Esophagus squamous epithelium (tissue), 5 donors: ENCODE results near the gene CUL3. TPM values are rescaled to one million over a fixed set of nuclear protein-coding genes. Genes with fewer than 3 reads are reported as not detected.

Source experiments
- DNase-seq: peaks from one replicate; lab custom pipeline; 2025; lab: John Stamatoyannopoulos, UW
- H3K27ac ChIP-seq, 4 donors: fragments of 200-600 bp; sonication (generic); one replicate each; pipeline ENCODE4 v1.5.1; 2016 to 2019; ENCODE audit warnings: mild to moderate bottlenecking in 1 of 4
- H3K27me3 ChIP-seq, 4 donors: fragments of 200-600 bp; sonication (generic); 1 replicate in 3 of 4; 2 replicates in 1 of 4; pipeline versions ENCODE4 v1.5.1 to v1.6.0; 2017 to 2021; ENCODE audit warnings: antibody characterized with exemption in 1 of 4
- H3K36me3 ChIP-seq, 3 donors: fragments of 200-600 bp; sonication (generic); one replicate each; pipeline ENCODE4 v1.5.1; 2016 to 2019
- H3K4me1 ChIP-seq, 3 donors: fragments of 200-600 bp; sonication (generic); one replicate each; pipeline ENCODE4 v1.5.1; 2017 to 2019
- H3K4me3 ChIP-seq, 4 donors: fragments of 200-600 bp; sonication (generic); 1 replicate in 3 of 4; 2 replicates in 1 of 4; pipeline ENCODE4 v1.5.1; 2016 to 2019; ENCODE audit warnings: mild to moderate bottlenecking in 2 of 4, moderate library complexity in 1 of 4
- H3K9me3 ChIP-seq, 3 donors: fragments of 200-600 bp; sonication (generic); one replicate each; pipeline ENCODE4 v1.5.1; 2016 to 2019
- POLR2A ChIP-seq, 4 donors: fragments of 450-650 bp; IDR thresholded peaks; one replicate each; pipeline ENCODE4 v1.6.1; 2017; ENCODE audit warnings: antibody characterized with exemption in 4 of 4, mild to moderate bottlenecking in 4 of 4, moderate library complexity in 3 of 4
- WGBS, 2 donors: methylation state at CpG; one replicate each; pipeline ENCODE4 v1.1.5; 2018; 5-methylcytosine and 5-hydroxymethylcytosine counted together
- intact Hi-C: fragments of 100-400 bp; cut with DNase I; formaldehyde crosslinking; loops from one replicate; pipeline ENCODE4 v1.15.0; 2022
- total RNA-seq, 4 donors: library from RNA; depleted of rRNA; stranded (reverse); fragments of >200 nt; gene quantifications; one replicate each; pipeline ENCODE4 v1.1.0, GENCODE V29; 2016
- TF ChIP-seq, protein P1 (sequence below), 6 experiments: fragments of 450-650 bp in 4 of 6; fragments of 200-600 bp in 2 of 6; sonication (generic) in 2 of 6; IDR thresholded peaks; one replicate each; pipeline ENCODE4 v1.5.1; 2016 to 2019; ENCODE audit warnings: antibody characterized with exemption in 6 of 6, mild to moderate bottlenecking in 4 of 6, moderate library complexity in 4 of 6
- donor health status: DM: yes; HTN: yes; CAD: no.

CUL3 gene
- total RNA-seq, 4 donors from 2014 or later: 59.7 to 91.4 (median 85.2) TPM

DNA sequence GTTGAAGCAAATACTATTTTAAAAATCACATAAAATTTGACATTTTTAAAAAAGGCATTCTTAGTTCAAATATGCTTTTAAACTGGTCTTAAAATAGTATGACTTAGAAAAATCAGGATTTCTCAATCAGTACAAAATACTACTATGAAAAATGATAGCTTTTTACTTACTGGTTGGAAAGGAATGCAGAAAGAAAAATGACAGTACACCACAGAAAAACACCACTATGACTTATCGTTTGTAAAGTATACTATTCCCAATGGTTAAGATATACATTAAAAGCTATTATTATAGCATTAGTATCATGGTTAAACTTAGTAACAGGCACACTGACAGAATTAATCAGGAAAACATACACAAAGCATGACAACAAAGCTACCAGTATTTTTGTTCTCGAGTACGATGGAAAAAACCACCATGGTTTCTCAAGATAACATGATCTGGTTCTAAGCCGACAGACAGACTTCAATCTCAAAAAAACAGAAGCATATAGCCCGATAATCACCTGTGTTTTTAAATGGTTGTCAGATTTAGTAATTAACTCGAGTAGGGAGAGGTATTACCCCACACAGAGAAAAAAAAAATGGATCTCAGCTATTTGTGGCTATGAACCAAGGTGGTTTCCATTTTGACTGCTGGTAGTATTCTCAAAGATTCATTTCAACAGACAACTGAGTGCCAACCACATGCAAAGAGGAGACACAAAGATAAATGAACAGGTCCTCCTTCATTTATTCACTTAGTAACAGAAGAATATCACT is 39.1 kb downstream of the CUL3 start:
- Histone ChIP-seq H3K4me1 (peaks cover 0 to 29% (median 4%) of the 10 kb centered on the region in 3 donors), H3K27ac (no peak overlapping the region), H3K27me3 (no peaks in the 10 kb centered on the region), H3K4me3 (no peak overlapping the region), H3K36me3 (peaks cover 0 to 34% (median 0%) of the 10 kb centered on the region in 3 donors), H3K9me3 (no peaks in the 10 kb centered on the region)
- TF ChIP-seq POLR2A (IDR thresholded peaks at IDR 0.05): no peak
- TF ChIP-seq, protein P1, sequence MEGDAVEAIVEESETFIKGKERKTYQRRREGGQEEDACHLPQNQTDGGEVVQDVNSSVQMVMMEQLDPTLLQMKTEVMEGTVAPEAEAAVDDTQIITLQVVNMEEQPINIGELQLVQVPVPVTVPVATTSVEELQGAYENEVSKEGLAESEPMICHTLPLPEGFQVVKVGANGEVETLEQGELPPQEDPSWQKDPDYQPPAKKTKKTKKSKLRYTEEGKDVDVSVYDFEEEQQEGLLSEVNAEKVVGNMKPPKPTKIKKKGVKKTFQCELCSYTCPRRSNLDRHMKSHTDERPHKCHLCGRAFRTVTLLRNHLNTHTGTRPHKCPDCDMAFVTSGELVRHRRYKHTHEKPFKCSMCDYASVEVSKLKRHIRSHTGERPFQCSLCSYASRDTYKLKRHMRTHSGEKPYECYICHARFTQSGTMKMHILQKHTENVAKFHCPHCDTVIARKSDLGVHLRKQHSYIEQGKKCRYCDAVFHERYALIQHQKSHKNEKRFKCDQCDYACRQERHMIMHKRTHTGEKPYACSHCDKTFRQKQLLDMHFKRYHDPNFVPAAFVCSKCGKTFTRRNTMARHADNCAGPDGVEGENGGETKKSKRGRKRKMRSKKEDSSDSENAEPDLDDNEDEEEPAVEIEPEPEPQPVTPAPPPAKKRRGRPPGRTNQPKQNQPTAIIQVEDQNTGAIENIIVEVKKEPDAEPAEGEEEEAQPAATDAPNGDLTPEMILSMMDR (IDR thresholded peaks at IDR 0.05): no peak
- WGBS, 2 donors: 67 to 76% methylated on average over 6 of the region's 6 CpGs
- intact Hi-C loops: no loop called here
- DNase-seq: no peak

DNA sequence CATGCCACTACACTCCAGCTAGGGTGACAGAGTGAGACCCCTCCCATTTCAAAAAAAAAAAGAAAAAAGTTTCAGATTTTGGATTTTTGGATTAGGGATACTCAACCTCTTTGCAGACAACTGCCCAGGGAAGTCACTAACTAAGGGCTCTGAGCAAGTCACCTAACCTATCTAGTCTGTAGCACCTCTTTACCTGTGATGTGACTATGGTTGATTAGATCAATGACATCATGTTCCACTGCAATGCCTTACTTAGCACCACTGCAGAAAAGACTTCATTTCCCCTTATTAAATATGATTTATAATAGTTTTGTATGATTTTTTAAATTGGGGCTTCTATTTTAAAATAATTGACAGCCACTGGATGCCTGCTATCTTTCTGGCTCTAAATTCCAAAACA is 41.2 kb downstream of the CUL3 start:
- no peak for DNase-seq
- Histone ChIP-seq H3K4me3 (no peak overlapping the region), H3K4me1 (peaks cover 0 to 31% (median 4%) of the 10 kb centered on the region in 3 donors), H3K9me3 (no peaks in the 10 kb centered on the region), H3K27ac (no peak overlapping the region), H3K36me3 (peaks cover 0 to 41% (median 0%) of the 10 kb centered on the region in 3 donors), H3K27me3 (no peaks in the 10 kb centered on the region)
- TF ChIP-seq POLR2A (IDR thresholded peaks at IDR 0.05): no peak
- TF ChIP-seq, protein P1 (IDR thresholded peaks at IDR 0.05): no peak
- intact Hi-C loops: no loop called here

DNA sequence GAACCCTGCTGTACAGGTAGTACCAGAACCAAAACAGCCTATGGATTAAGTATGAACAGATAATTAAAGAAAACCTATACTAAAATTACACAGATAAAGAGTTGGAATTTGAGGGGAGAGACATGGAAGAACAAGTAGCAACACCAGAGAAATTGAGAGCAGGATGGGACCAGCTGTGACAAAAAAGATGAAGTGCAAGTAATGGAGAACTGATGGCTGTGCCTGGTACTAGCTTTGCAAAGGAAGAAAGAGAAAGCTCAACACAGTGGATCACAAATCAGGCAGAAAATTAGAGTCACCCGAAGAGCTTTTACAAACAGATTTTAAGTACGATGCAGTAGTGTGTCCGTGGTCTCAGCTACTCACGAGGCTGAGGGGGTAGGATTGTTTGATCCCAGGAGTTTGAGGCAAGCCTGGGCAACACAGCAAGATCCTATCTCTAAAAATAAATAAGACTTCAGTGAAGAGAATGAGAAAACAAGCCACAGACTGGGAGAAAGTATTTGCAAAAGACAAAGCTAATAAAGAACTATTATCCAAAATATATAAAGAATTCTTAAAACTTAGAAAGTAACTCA is 46.5 kb downstream of the CUL3 start:
- H3K4me3 ChIP-seq: no peak overlapping the region
- H3K4me1 ChIP-seq: peaks cover 0 to 55% (median 0%) of the 10 kb centered on the region in 3 donors
- TF ChIP-seq, protein P1 (IDR thresholded peaks at IDR 0.05): no peak
- no peak for TF ChIP-seq POLR2A (IDR thresholded peaks at IDR 0.05)
- WGBS, 2 donors: 80 to 83% methylated on average over 4 of the region's 4 CpGs
- H3K27ac ChIP-seq: no peak overlapping the region
- intact Hi-C loops: no loop called here
- DNase-seq: no peak
- H3K27me3 ChIP-seq: no peaks in the 10 kb centered on the region
- no peaks in the 10 kb centered on the region for H3K9me3 ChIP-seq
- peaks cover 0 to 50% (median 5%) of the 10 kb centered on the region in 3 donors for H3K36me3 ChIP-seq

DNA sequence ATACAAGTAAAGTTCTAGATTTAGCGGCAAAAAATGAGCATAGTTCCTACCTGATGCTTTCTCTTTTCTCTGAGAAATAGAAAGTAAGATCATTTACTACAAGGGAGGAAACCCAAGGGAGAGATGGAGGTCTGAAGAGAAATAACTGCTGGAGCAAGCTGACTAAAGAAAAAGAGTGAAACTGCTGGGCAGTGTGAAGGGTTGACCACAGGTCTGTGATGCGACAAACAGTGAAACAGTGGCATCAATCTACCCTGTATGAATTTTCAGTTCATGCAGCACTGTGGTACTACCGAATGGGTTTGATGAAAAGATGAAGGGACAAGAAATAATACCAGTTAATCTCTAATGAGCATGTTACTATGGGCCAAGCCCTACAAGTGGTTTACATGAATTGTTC is 52.2 kb downstream of the CUL3 start:
- DNase-seq: no peak
- no peak overlapping the region for H3K27ac ChIP-seq
- TF ChIP-seq, protein P1 (IDR thresholded peaks at IDR 0.05): no peak
- no peak for TF ChIP-seq POLR2A (IDR thresholded peaks at IDR 0.05)
- peaks cover 0 to 85% (median 7%) of the 10 kb centered on the region in 3 donors for H3K4me1 ChIP-seq
- intact Hi-C loops: no loop called here
- WGBS, 2 donors: 80 to 94% methylated on average over 3 of the region's 3 CpGs
- H3K36me3 ChIP-seq: peaks cover 0 to 56% (median 5%) of the 10 kb centered on the region in 3 donors
- no peaks in the 10 kb centered on the region for H3K27me3 ChIP-seq
- H3K9me3 ChIP-seq: no peaks in the 10 kb centered on the region
- no peak overlapping the region for H3K4me3 ChIP-seq

DNA sequence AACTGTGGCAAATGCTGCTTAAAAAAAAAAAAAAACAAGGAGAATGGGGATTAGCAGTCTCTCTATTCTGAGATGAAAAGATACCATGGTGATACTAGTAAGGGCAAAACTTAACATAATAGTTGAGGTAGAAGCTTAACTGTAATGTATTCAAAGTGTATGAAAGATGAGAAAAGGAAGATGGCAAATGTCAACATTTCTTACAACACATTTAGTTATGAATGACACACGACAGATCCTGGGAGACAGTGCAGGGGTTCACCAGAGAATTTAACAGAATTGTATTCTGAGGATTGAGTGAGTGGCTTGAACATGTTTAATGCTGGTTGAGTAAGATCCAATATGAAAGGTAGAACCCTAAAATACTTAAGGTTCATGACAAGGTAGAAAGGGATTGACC is 52.7 kb downstream of the CUL3 start:
- no peak for DNase-seq
- peaks cover 0 to 56% (median 5%) of the 10 kb centered on the region in 3 donors for H3K36me3 ChIP-seq
- peaks cover 0 to 87% (median 7%) of the 10 kb centered on the region in 3 donors for H3K4me1 ChIP-seq
- intact Hi-C loops: no loop called here
- no peak for TF ChIP-seq POLR2A (IDR thresholded peaks at IDR 0.05)
- TF ChIP-seq, protein P1 (IDR thresholded peaks at IDR 0.05): no peak
- H3K9me3 ChIP-seq: no peaks in the 10 kb centered on the region
- H3K27me3 ChIP-seq: no peaks in the 10 kb centered on the region
- H3K27ac ChIP-seq: no peak overlapping the region
- no peak overlapping the region for H3K4me3 ChIP-seq
- 86 to 96% methylated on average over 1 of the region's 1 CpG for WGBS, 2 donors
